GM21360 (cell line): Measurements from ENCODE around the gene TAGAP.
"Not testable (repeated sequence)": the region's sequence is repeated elsewhere in the genome, so short reads cannot be mapped to it uniquely, and the experiment has no call there.

Source experiments
- ATAC-seq: cut with Tn5 transposase; IDR thresholded peaks from one replicate; pipeline ENCODE4 v1.9.1; 2021; ENCODE audit warnings: mild to moderate bottlenecking, moderate library complexity; ENCODE audit not compliant: unreplicated experiment

Gene TAGAP

DNA sequence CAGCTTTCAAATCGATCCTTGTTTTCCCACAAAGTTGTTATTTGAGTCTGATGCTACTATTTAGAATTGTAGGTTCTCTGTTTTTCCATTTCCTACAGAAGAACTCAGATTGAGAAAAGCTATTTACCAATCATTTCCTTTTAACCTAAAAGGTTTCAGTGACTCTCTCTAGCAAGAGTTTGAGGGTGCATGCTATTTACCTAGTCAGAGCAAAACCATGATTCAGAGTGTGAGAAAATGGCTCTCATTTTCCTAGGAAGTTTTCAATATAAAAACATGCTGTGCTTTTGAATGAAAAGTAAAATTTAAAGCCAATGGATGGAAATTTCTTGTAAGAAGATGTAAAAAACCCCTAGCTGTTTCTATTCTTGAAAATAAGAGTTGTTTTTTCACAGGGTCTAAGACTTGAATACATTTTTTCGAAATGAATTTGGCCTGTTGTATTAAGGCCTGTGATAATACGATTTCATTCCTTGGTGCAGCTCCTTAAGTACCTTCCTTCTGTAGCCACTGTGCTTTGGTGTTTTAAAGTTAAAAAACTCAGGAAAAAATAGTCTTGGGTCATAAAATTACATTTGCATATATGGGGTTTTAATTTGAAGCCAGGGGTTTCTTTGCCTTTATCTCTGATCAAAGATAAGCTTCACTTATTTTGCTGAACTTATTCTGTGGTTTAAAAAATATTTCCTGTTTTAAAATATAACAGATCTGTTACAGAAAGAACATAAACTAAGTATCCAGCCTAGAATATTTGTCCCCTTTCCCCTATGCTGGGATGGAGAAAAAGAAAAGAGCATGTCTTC is 26.8 kb downstream of the TAGAP start:
- no peak for ATAC-seq

DNA sequence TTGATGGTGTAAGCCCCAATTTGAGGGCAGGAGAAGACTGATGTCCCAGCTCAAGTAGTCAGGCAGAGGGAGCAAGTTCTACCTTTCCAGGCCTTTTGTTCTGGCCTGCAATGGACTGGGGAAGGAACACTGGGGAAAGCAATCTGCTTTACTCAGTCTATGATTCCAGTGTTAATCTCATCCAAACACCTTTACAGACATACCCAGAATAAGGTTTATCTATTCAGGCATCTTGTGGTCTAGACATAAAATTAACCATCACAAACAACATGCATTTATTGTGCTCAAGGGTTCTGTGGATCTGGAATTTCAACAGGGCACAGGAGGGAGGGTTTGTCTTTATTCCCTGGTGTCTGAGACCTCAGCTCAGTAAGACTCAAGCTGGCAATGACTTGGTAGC is 30.4 kb downstream of the TAGAP start:
- no peak for ATAC-seq

- no peak for ATAC-seq
Measured at GRCh38 chr6:159013229-159013628, 31.6 kb downstream of the TAGAP start.

GRCh38 chr6:159012201-159012600 is 32.6 kb downstream of the TAGAP start:
- no peak for ATAC-seq

DNA sequence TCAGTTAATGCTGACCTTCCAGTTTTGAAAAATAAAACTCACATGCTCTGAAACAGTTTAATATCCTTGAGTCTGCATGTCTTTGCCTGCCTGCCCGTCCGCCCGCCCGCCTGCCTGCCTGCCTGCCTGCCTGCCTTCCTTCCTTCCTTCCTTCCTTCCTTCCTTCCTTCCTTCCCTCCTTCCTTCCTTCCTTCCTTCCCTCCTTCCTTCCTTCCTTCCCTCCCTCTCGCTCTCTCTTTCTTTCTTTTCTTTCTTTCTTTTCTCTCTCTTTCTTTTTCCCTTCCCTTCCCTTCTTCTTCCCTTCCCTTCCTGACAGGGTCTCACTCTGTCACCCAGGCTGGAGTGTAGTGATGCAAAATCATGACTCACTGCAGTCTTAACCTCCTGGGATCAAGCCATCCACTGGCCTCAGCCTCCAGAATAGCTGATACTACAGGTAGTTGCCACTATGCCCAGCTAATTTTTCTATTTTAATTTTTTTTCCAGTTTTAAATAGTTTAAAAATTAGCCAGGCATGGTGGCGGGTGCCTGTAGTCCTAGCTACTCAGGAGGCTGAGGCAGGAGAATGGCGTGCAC is 34.7 kb downstream of the TAGAP start:
- ATAC-seq, result not testable (repeated sequence)

GRCh38 chr6:159008656-159009288 is 36.0 kb downstream of the TAGAP start:
- ATAC-seq, result peak; percentile 62

DNA sequence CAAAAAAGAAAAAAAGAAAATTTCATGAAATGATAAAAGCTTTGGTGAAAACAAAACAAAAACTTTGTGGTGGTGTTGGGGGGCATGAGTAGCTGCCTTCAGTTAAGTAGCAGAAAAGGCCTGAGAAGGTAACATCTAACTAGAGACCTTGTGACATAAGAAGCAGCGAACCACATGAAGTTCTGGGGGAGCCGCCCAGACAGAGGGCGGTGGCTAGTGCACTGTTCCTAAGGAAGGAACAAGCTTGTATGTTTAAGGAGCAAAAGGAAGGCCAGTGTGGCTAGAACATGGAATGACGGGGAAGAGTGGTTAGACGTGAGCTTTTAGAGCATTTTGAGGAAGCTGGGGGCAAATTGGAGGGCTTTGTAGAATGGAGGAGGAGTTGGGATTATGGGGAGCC is 37.3 kb downstream of the TAGAP start:
- ATAC-seq, result no peak

DNA sequence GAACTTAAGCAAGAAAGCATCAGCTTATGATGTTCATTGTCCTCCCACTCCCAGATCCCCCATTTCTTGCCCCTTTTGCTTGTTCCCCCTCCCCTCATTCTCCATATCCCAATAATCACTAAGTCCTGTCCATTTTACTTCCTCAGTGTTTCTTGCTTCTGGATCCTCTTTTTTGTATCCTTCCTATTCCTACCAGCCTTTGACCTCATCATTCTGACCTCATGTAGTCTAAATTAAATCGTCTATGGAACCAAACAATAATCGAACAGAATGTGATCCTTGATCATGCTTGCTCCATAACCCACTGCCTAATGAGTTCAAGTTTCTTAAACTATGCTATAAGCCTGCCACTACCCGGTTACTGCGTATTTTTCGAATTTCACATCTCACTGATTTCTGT is 39.4 kb downstream of the TAGAP start:
- no peak for ATAC-seq

DNA sequence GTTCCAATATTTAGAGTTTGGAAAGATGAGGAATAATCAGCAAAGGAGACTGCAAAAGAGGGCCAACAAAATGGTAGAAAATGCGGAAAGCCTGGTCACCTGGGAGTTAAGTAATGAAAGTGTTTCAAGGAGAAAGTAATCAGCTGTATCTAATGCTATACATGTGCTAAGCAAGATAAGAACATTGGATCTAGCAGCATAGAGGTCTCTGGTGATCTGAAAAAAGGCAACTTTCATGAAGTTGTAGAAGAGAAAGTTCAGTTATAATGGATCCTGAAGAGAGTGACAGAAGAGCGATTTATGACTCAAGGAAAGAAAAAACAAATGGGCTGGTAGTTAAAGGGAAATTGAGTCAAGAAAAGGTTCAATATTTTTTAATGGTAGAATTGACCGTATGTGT is 40.2 kb downstream of the TAGAP start:
- no peak for ATAC-seq

DNA sequence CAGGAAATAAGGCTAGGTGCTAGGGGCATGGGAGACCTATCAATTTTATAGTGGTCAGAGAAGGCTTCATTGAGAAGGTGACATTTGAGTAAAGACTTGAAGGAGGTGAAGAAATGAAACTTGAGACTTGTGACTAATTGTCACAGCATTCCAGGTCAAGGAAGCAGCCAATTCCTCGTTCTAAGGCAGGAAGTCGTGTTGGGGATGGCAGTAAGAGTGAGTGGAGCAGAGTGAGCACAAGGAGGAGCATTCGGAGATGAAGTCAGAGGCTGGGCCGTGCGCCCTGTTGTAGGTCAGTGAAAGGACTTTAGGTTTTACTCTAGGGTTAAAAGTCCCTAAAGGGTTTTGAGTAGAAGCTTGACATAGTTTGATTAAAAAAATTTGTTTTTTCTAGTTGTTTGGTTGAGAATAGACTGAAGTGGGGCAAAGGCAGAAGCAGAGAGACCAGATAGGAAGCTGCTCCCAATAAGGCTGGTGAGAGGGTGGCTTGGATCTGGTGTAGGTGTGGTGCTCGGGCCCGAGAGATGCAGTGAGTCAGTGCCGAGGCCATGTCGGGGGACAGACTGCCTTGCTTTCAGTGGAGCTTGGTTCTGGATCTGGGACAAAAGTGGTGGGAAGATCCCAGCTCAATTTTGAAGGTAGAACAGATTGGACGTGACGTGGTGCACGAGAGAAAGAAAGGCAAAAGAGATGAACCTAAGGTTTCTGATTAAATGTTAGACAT is 42.2 kb downstream of the TAGAP start:
- no peak for ATAC-seq

DNA sequence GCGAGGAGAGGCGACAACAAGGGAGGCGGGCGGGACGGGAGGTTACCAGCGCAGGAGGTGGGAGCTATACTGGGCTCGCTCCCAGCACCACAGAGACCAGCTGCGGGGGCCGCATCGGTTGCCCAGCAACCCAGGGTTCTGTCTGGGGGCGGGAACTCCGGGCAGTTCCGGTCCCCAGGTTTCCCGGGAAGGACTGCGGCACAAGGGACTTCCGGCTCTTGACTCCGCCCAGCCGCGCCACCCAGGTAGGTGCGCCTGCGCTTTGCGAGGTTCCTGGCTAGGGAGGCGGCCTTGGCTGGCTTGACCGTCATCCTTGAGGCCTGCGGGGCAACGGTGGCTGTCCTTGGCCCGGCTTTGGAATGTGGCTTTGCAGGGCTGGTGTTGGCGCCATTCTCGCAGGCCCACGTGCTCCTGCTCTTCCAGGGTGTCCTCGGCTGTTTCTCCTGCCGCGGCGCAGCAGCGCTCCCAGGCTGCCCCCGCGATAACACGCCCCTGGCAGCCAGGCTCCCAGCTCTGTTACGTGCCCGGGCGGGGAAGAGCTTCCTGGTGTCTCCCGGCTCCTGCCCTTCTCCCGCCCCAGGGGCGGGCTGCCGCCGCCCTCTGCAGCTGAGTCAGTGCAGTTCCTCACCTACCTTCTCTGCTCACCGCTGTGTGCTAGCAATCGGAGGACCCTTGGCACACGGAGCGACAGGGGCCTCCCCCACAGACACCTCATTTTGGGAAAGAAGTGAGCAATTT is 45.0 kb downstream of the TAGAP start, which contains the start of gene RSPH3:
Gene RSPH3 (minus strand): TSS at position 537 of the 738 bp plus-strand sequence. CDS start 652 bp downstream, outside the sequence.
- peak; percentile 89 for ATAC-seq

DNA sequence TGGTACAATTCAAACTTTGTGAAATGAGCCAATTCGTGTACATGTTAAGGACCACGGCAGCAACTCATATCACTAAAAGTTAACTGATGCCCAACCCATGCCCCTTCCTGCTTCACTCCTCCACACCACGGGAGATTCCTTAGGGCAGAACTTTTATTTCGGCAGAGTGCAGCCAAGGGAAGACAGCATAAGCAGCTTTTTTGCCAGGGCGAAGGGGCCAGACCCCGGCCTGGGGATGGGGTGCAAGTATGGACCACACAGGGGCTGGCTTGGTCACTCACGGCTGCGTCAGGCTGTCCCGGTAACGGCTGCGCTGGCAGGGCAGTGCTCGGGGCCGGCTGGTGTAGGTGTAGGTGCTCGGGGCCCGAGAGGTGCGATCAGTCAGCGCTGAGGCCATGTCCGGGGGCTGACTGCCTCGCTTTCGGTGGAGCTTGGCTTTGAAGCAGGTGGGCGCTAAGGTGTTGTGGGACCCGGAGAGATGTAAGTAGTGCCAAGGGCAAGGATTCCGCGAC is 45.6 kb downstream of the TAGAP start:
- ATAC-seq, result peak; percentile 24

DNA sequence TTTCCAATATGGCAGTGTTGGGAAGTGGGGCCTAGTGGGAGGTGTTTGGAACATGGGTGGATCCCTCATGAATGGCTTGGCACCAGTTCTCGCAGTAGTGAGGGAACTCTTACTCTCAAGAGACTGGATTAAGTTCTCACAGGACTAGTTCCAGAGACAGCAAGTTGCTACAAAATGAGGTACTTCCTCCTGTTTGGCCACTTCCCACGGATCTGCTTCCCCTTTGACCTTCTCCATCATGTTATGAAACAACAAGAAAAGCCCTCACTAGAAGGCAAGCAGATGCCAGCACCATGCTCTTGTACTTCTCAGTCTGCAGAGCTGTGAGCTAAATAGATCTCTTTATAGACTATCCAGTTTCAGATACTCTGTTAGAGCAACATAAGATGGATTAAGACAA is 47.9 kb downstream of the TAGAP start:
- no peak for ATAC-seq

- ATAC-seq, result no peak
Measured at GRCh38 chr6:158993639-158994038, 51.2 kb downstream of the TAGAP start.

DNA sequence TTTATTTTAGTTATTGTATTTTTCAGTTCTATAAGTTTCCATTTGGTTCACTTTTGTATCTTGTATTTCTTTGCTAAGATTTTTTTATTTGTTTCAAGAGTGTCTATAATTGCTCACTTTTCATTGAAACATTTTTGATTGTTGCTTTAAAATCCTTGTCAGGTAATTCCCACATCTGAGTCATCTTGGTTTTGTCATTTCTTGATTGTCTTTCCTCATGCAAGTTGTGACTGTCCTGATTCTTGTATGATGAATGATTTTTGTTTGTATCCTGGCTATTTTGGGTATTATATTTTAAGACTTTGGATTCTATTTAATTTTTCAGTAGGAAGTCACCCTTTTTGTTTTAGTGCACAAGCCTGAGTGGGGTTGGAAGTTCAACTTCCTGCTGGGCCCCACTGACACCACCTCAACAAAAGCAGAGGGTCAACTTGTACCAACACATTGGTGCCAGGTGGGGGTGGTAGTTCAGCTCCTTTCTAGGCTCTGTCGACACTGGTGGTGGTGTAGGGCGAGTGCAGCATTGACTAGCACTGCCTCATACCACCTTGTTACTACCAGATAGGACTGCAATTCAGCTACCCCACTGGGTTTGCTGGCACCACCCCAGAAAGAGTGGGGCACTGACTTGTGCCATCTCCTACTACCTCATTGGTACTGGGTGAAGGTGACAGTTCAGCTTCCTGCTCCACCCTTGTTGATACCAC is 53.6 kb downstream of the TAGAP start:
- ATAC-seq, result no peak

GRCh38 chr6:158989711-158990110 is 55.1 kb downstream of the TAGAP start:
- not testable (repeated sequence) for ATAC-seq

DNA sequence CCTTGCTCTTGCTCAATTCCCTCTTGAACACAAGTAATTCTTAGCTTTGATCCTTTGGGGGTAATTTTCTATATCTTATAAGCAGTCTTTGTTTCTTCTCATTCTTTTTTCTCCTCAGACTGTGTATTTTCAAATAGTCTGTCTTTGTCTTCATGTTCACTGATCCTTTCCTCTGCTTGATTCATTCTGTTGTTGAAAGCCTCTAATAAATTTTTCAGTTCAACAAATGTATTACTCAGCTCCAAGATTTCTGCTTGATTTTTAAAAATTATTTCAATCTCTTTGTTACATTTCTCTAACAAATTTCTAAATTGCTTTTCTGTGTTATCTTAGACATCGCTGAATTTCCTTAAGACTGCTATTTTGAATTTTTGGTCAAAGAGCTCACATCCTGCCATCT is 56.3 kb downstream of the TAGAP start:
- ATAC-seq, result no peak

DNA sequence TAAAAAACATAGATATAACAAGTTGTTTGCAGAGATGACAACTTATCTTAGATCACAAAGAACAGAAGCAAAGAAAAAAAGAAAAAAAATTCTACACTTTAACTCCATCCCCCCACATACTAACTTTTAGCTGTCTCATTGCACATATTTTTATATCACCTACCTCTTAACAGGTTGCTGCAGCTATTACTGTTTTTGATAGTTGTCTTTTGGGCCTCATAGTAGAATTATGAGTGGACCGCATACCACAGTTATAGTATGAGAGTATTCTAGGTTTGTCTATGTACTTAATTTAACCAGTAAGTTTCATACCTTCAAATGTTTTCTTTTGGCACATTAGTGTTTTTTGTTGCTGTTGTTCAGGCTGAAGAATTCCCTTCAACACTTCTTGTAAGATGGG is 57.1 kb downstream of the TAGAP start:
- ATAC-seq, result no peak
